Measurements from ENCODE around the gene CUL3. TPM values are rescaled to one million over a fixed set of nuclear protein-coding genes. Genes with fewer than 3 reads are reported as not detected.
"Not testable (repeated sequence)": the region's sequence is repeated elsewhere in the genome, so short reads cannot be mapped to it uniquely, and the experiment has no call there.

Gene CUL3
- total RNA-seq, 1 experiment from 2014 or later: 55.6 TPM

- H3K9me3 ChIP-seq: no peaks in the 10 kb centered on the region
- DNase-seq: no peak
- no peaks in the 10 kb centered on the region for H3K27me3 ChIP-seq
- H3K4me3 ChIP-seq: peak overlapping the region; percentile 53
- H3K36me3 ChIP-seq: peaks cover 10% of the 10 kb centered on the region; the same call in 1 of the 2 replicates
These were observed 1.0 kb upstream of the CUL3 start for GRCh38 chr2:224586127-224586695.

- DNase-seq: peak; percentile 49
These were observed 365 bp downstream of the CUL3 start for GRCh38 chr2:224584785-224585210.

GRCh38 chr2:224584111-224584784 is 915 bp downstream of the CUL3 start:
- Histone ChIP-seq H3K27me3 (no peaks in the 10 kb centered on the region), H3K36me3 (peaks cover 13% of the 10 kb centered on the region; the same call in 1 of the 2 replicates)
- DNase-seq: peak; percentile 29

More at GRCh38 chr2:224584785-224585210, 365 bp downstream of the CUL3 start:
- Histone ChIP-seq H3K4me3 (peak overlapping the region; percentile 81), H3K27me3 (no peaks in the 10 kb centered on the region), H3K36me3 (peaks cover 13% of the 10 kb centered on the region; the same call in 1 of the 2 replicates), H3K9me3 (no peaks in the 10 kb centered on the region)

GRCh38 chr2:224583033-224583432 is 2.1 kb downstream of the CUL3 start:
- DNase-seq, H3K27me3 ChIP-seq, H3K9me3 ChIP-seq: not testable (repeated sequence)
- H3K36me3 ChIP-seq: peaks cover 13% of the 10 kb centered on the region; the same call in 1 of the 2 replicates
- peak overlapping the region; percentile 81 for H3K4me3 ChIP-seq

More at GRCh38 chr2:224584111-224584784, 915 bp downstream of the CUL3 start:
- Histone ChIP-seq H3K9me3 (no peaks in the 10 kb centered on the region), H3K4me3 (peak overlapping the region; percentile 81)

- DNase-seq: no peak
- H3K36me3 ChIP-seq: peaks cover 13% of the 10 kb centered on the region; the same call in 1 of the 2 replicates
- no peak overlapping the region for H3K4me3 ChIP-seq
These were observed 4.9 kb downstream of the CUL3 start for GRCh38 chr2:224580248-224580647.

GRCh38 chr2:224579411-224579810 is 5.8 kb downstream of the CUL3 start:
- no peaks in the 10 kb centered on the region for H3K27me3 ChIP-seq
- H3K4me3 ChIP-seq: no peak overlapping the region
- no peak for DNase-seq
- no peaks in the 10 kb centered on the region for H3K9me3 ChIP-seq
- peaks cover 13% of the 10 kb centered on the region; the same call in 1 of the 2 replicates for H3K36me3 ChIP-seq

More at GRCh38 chr2:224580248-224580647, 4.9 kb downstream of the CUL3 start:
- H3K27me3 ChIP-seq: no peaks in the 10 kb centered on the region
- H3K9me3 ChIP-seq: no peaks in the 10 kb centered on the region

GRCh38 chr2:224577541-224577940 is 7.6 kb downstream of the CUL3 start:
- Histone ChIP-seq H3K27me3 (no peaks in the 10 kb centered on the region), H3K36me3 (peaks cover 7% of the 10 kb centered on the region; the same call in 1 of the 2 replicates), H3K9me3 (no peaks in the 10 kb centered on the region), H3K4me3 (no peak overlapping the region)
- no peak for DNase-seq

GRCh38 chr2:224576088-224576715 is 9.0 kb downstream of the CUL3 start:
- Histone ChIP-seq H3K9me3 (no peaks in the 10 kb centered on the region), H3K27me3 (no peaks in the 10 kb centered on the region), H3K36me3 (peaks cover 3% of the 10 kb centered on the region; the same call in 1 of the 2 replicates), H3K4me3 (no peak overlapping the region)
- DNase-seq: no peak

- H3K36me3 ChIP-seq: no peaks in the 10 kb centered on the region; the same call in 1 of the 2 replicates
- no peaks in the 10 kb centered on the region for H3K9me3 ChIP-seq
- H3K27me3 ChIP-seq: no peaks in the 10 kb centered on the region
- DNase-seq: no peak
- no peak overlapping the region for H3K4me3 ChIP-seq
These were observed 10.6 kb downstream of the CUL3 start for GRCh38 chr2:224574423-224575084.

GRCh38 chr2:224573724-224574123 is 11.4 kb downstream of the CUL3 start:
- H3K27me3 ChIP-seq: no peaks in the 10 kb centered on the region

GRCh38 chr2:224572338-224572737 is 12.8 kb downstream of the CUL3 start:
- no peak for DNase-seq
- Histone ChIP-seq H3K9me3 (no peaks in the 10 kb centered on the region), H3K27me3 (no peaks in the 10 kb centered on the region), H3K36me3 (peaks cover 3% of the 10 kb centered on the region; the same call in 1 of the 2 replicates), H3K4me3 (no peak overlapping the region)

More at GRCh38 chr2:224573724-224574123, 11.4 kb downstream of the CUL3 start:
- no peak for DNase-seq
- H3K4me3 ChIP-seq: no peak overlapping the region
- no peaks in the 10 kb centered on the region for H3K9me3 ChIP-seq
- H3K36me3 ChIP-seq: no peaks in the 10 kb centered on the region

- no peaks in the 10 kb centered on the region for H3K27me3 ChIP-seq
- H3K4me3 ChIP-seq: no peak overlapping the region
- peak; percentile 12 for DNase-seq
- H3K9me3 ChIP-seq: no peaks in the 10 kb centered on the region
- H3K36me3 ChIP-seq: peaks cover 16% of the 10 kb centered on the region
These were observed 14.7 kb downstream of the CUL3 start for GRCh38 chr2:224570328-224570993.

- H3K9me3 ChIP-seq: no peaks in the 10 kb centered on the region
- peaks cover 19% of the 10 kb centered on the region for H3K36me3 ChIP-seq
- DNase-seq: no peak
- no peaks in the 10 kb centered on the region for H3K27me3 ChIP-seq
- no peak overlapping the region for H3K4me3 ChIP-seq
These were observed 15.5 kb downstream of the CUL3 start for GRCh38 chr2:224569654-224570053.

- H3K27me3 ChIP-seq: no peaks in the 10 kb centered on the region
- H3K9me3 ChIP-seq: no peaks in the 10 kb centered on the region
- no peak overlapping the region for H3K4me3 ChIP-seq
- peaks cover 19% of the 10 kb centered on the region for H3K36me3 ChIP-seq
- no peak for DNase-seq
These were observed 19.6 kb downstream of the CUL3 start for GRCh38 chr2:224565452-224566035.

- Histone ChIP-seq H3K36me3 (peaks cover 19% of the 10 kb centered on the region), H3K9me3 (no peaks in the 10 kb centered on the region), H3K4me3 (no peak overlapping the region), H3K27me3 (no peaks in the 10 kb centered on the region)
- no peak for DNase-seq
These were observed 21.6 kb downstream of the CUL3 start for GRCh38 chr2:224563537-224563936.

GRCh38 chr2:224562831-224563230 is 22.3 kb downstream of the CUL3 start:
- no peaks in the 10 kb centered on the region for H3K9me3 ChIP-seq
- H3K27me3 ChIP-seq: no peaks in the 10 kb centered on the region
- DNase-seq: no peak
- H3K4me3 ChIP-seq: no peak overlapping the region
- H3K36me3 ChIP-seq: peaks cover 16% of the 10 kb centered on the region
